ENCODE data around the gene TBC1D9. TPM values are rescaled to one million over a fixed set of nuclear protein-coding genes. Genes with fewer than 3 reads are reported as not detected.

Gene TBC1D9
- total RNA-seq, 2 experiments from 2014 or later = 1.0 to 13.0 TPM

DNA sequence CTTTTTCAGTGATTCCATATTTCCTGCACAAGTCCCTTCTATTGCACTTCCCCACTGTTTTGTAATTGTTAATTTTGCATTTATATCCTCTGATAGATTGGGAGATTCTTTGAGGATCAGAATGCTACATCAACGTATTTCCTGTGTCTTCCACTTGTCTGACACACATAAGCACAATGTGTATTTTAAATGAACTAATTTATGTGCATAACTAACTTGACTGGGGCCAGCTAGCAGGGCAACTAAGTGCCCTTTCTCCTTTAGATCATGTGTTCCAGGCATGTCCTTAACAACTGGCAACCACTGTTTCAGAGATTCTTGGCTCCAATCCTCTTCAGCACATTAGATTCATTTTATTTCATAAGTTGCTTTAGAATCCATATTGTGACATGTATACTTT, 171.7 kb downstream of the TBC1D9 start:
- ChIA-PET POLR2A (interaction anchor here (0.8 to 1.6 kb wide), 3 partner anchors 13 to 266 kb away, joined by 3 to 9 read pairs (median 8); no protein-coding TSS in a partner anchor), CTCF (ENCODE audit: unreplicated experiment) (no interaction called here)
- no peaks in the 10 kb centered on the region for H3K79me2 ChIP-seq (ENCODE audit: insufficient read depth, low read depth, low read length)
- no peaks in the 10 kb centered on the region for H3K9me3 ChIP-seq (ENCODE audit: low read length)
- H2AFZ ChIP-seq (ENCODE audit: low read length) = no peak overlapping the region
- H3K9me2 ChIP-seq (ENCODE audit: insufficient read depth, low read length) = no peaks in the 10 kb centered on the region
- H3K4me2 ChIP-seq (ENCODE audit: low read length) = no peak overlapping the region
- no peaks in the 10 kb centered on the region for H3K4me1 ChIP-seq (ENCODE audit: insufficient read depth, low read length, poor library complexity, severe bottlenecking)
- DNase-seq (ENCODE audit: low spot score) = no peak
- no peak for TF ChIP-seq EZH2phosphoT487 (IDR thresholded peaks at IDR 0.05; ENCODE audit: borderline replicate concordance, low read depth, low read length)
- TF ChIP-seq, protein P1, sequence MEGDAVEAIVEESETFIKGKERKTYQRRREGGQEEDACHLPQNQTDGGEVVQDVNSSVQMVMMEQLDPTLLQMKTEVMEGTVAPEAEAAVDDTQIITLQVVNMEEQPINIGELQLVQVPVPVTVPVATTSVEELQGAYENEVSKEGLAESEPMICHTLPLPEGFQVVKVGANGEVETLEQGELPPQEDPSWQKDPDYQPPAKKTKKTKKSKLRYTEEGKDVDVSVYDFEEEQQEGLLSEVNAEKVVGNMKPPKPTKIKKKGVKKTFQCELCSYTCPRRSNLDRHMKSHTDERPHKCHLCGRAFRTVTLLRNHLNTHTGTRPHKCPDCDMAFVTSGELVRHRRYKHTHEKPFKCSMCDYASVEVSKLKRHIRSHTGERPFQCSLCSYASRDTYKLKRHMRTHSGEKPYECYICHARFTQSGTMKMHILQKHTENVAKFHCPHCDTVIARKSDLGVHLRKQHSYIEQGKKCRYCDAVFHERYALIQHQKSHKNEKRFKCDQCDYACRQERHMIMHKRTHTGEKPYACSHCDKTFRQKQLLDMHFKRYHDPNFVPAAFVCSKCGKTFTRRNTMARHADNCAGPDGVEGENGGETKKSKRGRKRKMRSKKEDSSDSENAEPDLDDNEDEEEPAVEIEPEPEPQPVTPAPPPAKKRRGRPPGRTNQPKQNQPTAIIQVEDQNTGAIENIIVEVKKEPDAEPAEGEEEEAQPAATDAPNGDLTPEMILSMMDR (conservative IDR thresholded peaks at IDR 0.05; ENCODE audit: low read length) = no peak
- no TSS peak for BruUV-seq (replicated peaks)
- intact Hi-C loops (cut with micrococcal nuclease; ENCODE audit: unreplicated experiment) = no loop called here
- no peak overlapping the region for H3K27ac ChIP-seq (ENCODE audit: low read depth, low read length, poor library complexity, severe bottlenecking)
- no peaks in the 10 kb centered on the region for H3K36me3 ChIP-seq (ENCODE audit: insufficient read depth, low read length)
- no peaks in the 10 kb centered on the region for H4K20me1 ChIP-seq (ENCODE audit: insufficient read depth, low read length)
- H3K4me3 ChIP-seq (ENCODE audit: low read depth, low read length, poor library complexity, severe bottlenecking) = no peak overlapping the region

DNA sequence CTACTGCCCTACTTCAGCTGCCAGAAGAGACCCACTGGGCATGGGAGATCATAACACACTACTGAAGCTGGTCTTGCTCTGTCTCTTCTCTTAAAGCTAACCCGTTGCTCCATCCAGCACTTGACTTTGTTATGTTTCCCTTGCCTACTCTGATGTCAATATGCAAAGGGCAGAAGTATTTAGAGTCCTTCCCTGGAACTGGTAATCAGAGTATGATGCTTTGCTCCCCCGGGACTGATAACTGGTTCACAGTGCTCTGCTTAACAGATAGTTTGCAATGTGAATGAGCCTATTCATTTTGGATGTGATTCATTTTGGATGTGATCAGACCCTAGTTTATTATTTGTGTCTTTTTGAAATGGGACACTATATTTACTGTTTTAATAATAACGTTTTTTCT, 175.1 kb downstream of the TBC1D9 start:
- Histone ChIP-seq H2AFZ (ENCODE audit: low read length) (no peak overlapping the region), H3K4me3 (ENCODE audit: low read depth, low read length, poor library complexity, severe bottlenecking) (no peak overlapping the region), H3K9me2 (ENCODE audit: insufficient read depth, low read length) (no peaks in the 10 kb centered on the region), H3K4me1 (ENCODE audit: insufficient read depth, low read length, poor library complexity, severe bottlenecking) (no peaks in the 10 kb centered on the region), H3K79me2 (ENCODE audit: insufficient read depth, low read depth, low read length) (no peaks in the 10 kb centered on the region), H3K36me3 (ENCODE audit: insufficient read depth, low read length) (no peaks in the 10 kb centered on the region), H3K9me3 (ENCODE audit: low read length) (no peaks in the 10 kb centered on the region), H3K27ac (ENCODE audit: low read depth, low read length, poor library complexity, severe bottlenecking) (no peak overlapping the region), H4K20me1 (ENCODE audit: insufficient read depth, low read length) (no peaks in the 10 kb centered on the region), H3K4me2 (ENCODE audit: low read length) (no peak overlapping the region)
- no TSS peak for BruUV-seq (replicated peaks)
- no peak for TF ChIP-seq EZH2phosphoT487 (IDR thresholded peaks at IDR 0.05; ENCODE audit: borderline replicate concordance, low read depth, low read length)
- TF ChIP-seq, protein P1 (conservative IDR thresholded peaks at IDR 0.05; ENCODE audit: low read length) = no peak
- no peak for DNase-seq (ENCODE audit: low spot score)
- CTCF ChIA-PET (ENCODE audit: unreplicated experiment) = no interaction called here
- POLR2A ChIA-PET = interaction anchor here (0.6 to 1.1 kb wide), 2 partner anchors 10 to 27 kb away, joined by 3 to 5 read pairs; no protein-coding TSS in a partner anchor
- intact Hi-C loops (cut with micrococcal nuclease; ENCODE audit: unreplicated experiment) = no loop called here

DNA sequence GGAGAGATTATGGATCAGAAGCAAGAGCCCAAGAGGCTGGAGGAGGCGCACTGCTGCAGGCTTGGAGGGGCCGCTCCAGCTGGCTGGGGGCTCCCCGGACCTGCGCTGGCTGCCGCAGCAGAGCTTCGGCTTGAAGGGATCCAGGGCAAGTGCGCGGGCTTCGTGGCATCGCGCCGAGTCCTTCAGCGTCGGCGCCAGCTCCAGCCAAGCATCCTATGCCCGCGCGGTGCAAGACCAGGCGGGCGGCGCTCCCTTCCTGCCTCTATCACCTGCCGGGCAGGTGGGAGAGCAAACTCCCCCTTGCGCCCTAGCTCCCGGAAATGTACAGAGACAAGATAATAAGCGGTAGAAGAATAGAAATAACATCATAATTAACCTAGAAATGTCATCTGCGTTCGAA, 176.9 kb downstream of the TBC1D9 start:
- no peaks in the 10 kb centered on the region for H3K9me3 ChIP-seq (ENCODE audit: low read length)
- no peaks in the 10 kb centered on the region for H3K4me1 ChIP-seq (ENCODE audit: insufficient read depth, low read length, poor library complexity, severe bottlenecking)
- no TSS peak for BruUV-seq (replicated peaks)
- TF ChIP-seq, protein P1 (conservative IDR thresholded peaks at IDR 0.05; ENCODE audit: low read length) = no peak
- no peak for TF ChIP-seq EZH2phosphoT487 (IDR thresholded peaks at IDR 0.05; ENCODE audit: borderline replicate concordance, low read depth, low read length)
- H3K36me3 ChIP-seq (ENCODE audit: insufficient read depth, low read length) = no peaks in the 10 kb centered on the region
- intact Hi-C loops (cut with micrococcal nuclease; ENCODE audit: unreplicated experiment) = no loop called here
- DNase-seq (ENCODE audit: low spot score) = no peak
- no peak overlapping the region for H3K4me2 ChIP-seq (ENCODE audit: low read length)
- H3K79me2 ChIP-seq (ENCODE audit: insufficient read depth, low read depth, low read length) = no peaks in the 10 kb centered on the region
- POLR2A ChIA-PET = interaction anchor here (1.2 kb wide), 1 partner anchor 15 kb away, joined by 4 read pairs; no protein-coding TSS in a partner anchor
- H4K20me1 ChIP-seq (ENCODE audit: insufficient read depth, low read length) = no peaks in the 10 kb centered on the region
- no peaks in the 10 kb centered on the region for H3K9me2 ChIP-seq (ENCODE audit: insufficient read depth, low read length)
- H3K4me3 ChIP-seq (ENCODE audit: low read depth, low read length, poor library complexity, severe bottlenecking) = no peak overlapping the region
- H3K27ac ChIP-seq (ENCODE audit: low read depth, low read length, poor library complexity, severe bottlenecking) = no peak overlapping the region
- CTCF ChIA-PET (ENCODE audit: unreplicated experiment) = no interaction called here
- no peak overlapping the region for H2AFZ ChIP-seq (ENCODE audit: low read length)
